K562 (cell line): Measurements from ENCODE around the gene SMIM10. TPM values are rescaled to one million over a fixed set of nuclear protein-coding genes. Genes with fewer than 3 reads are reported as not detected.

Experiments used
- ATF1 ChIP-seq, 2 experiments: fragments of 450-650 bp in 1 of 2; IDR thresholded peaks; 2 replicates each; pipeline ENCODE4 v1.6.1; 2016; ENCODE audit warnings: missing compliant biosample characterization in 1 of 2, missing genetic modification characterization in 1 of 2
- CXXC5 ChIP-seq: fragments of 250-450 bp; sonication (Bioruptor Pico); IDR thresholded peaks from 2 replicates; pipeline ENCODE4 v1.8.0; 2022; ENCODE audit warnings: inconsistent platforms, mild to moderate bottlenecking, moderate library complexity
- DNMT1 ChIP-seq: fragments of 450-650 bp; IDR thresholded peaks from 2 replicates; pipeline ENCODE4 v1.6.1; 2016; ENCODE audit warnings: antibody characterized with exemption, mild to moderate bottlenecking
- ELF2 ChIP-seq: fragments of 250-450 bp; sonication (Bioruptor Pico); IDR thresholded peaks from 2 replicates; pipeline ENCODE4 v1.5.0; 2021; ENCODE audit warnings: mild to moderate bottlenecking
- ETV1 ChIP-seq: fragments of 450-650 bp; conservative IDR thresholded peaks from 2 replicates; pipeline ENCODE4 v1.6.1; 2016; ENCODE audit warnings: missing genetic modification characterization, control low read depth, low read depth, missing compliant biosample characterization
- GABPA ChIP-seq: fragments of 200-800 bp; sonication (Bioruptor generic); conservative IDR thresholded peaks from 2 replicates; pipeline ENCODE4 v1.6.1; 2016; ENCODE audit warnings: low read depth, missing genetic modification characterization, missing compliant biosample characterization
- HNRNPLL ChIP-seq: fragments of 200-400 bp; formaldehyde crosslinking; IDR thresholded peaks from 2 replicates; pipeline ENCODE4 v1.6.1; 2017; ENCODE audit warnings: low read length, low read depth, mild to moderate bottlenecking; ENCODE audit not compliant: poor library complexity, severe bottlenecking
- JUNB ChIP-seq: fragments of 450-650 bp; formaldehyde crosslinking; conservative IDR thresholded peaks from 2 replicates; pipeline ENCODE4 v1.4.0; 2020; ENCODE audit warnings: mild to moderate bottlenecking
- NFIC ChIP-seq: fragments of 450-650 bp; IDR thresholded peaks from 2 replicates; pipeline ENCODE4 v1.6.1; 2017; ENCODE audit warnings: mild to moderate bottlenecking, inconsistent platforms
- SAP30 ChIP-seq: fragments of 200-600 bp; sonication (generic); IDR thresholded peaks from 2 replicates; pipeline ENCODE4 v1.6.1; 2012; ENCODE audit warnings: borderline replicate concordance, low read depth, mild to moderate bottlenecking, moderate library complexity, low read length, control low read depth, inconsistent platforms; ENCODE audit not compliant: insufficient read depth, poor library complexity, severe bottlenecking
- SOX6 ChIP-seq: fragments of 450-650 bp; IDR thresholded peaks from 2 replicates; pipeline ENCODE4 v1.6.1; 2014; ENCODE audit warnings: mild to moderate bottlenecking
- WHSC1 ChIP-seq: IDR thresholded peaks from one replicate; pipeline ENCODE4 v1.6.1; 2012; ENCODE audit warnings: low read length, control low read depth, inconsistent platforms
- XRCC3 ChIP-seq: fragments of 450-650 bp; IDR thresholded peaks from 2 replicates; pipeline ENCODE4 v1.6.1; 2017; ENCODE audit warnings: mild to moderate bottlenecking, moderate library complexity
- ZNF77 ChIP-seq: fragments of 250-450 bp; sonication (Bioruptor Pico); IDR thresholded peaks from 2 replicates; pipeline ENCODE4 v1.5.0; 2020
- polyA plus RNA-seq, 8 experiments: library from polyadenylated mRNA; depleted of rRNA in 4 of 8; stranded (reverse) in 5 of 8; unstranded in 3 of 8; fragments of >200 nt; fragmentation: Nextera tagmentation in 2 of 8; fragmentation: Illumina TruSeq in 1 of 8; extraction: Ambion mirVana in 2 of 8; extraction: Trizol in 1 of 8; gene quantifications; 2 replicates each; pipeline versions ENCODE4 v1.2.1 to v1.2.3, GENCODE V29; 2011 to 2014; ENCODE audit warnings: inconsistent platforms in 1 of 8, missing spikeins in 1 of 8
- total RNA-seq, 7 experiments: library from RNA; depleted of rRNA in 6 of 7; stranded (reverse); fragments of >200 nt in 6 of 7; fragmentation: Illumina TruSeq in 2 of 7; extraction: Trizol in 2 of 7; gene quantifications; 2 replicates each; pipeline versions ENCODE4 v1.2.1 to v1.2.3, GENCODE V29; 2011 to 2021; ENCODE audit warnings: low replicate concordance in 1 of 7
- TF ChIP-seq, protein P1 (sequence below), 2 experiments: fragments of 450-650 bp in 1 of 2; sonication (generic) in 1 of 2; formaldehyde crosslinking in 1 of 2; IDR thresholded peaks in 1 of 2; conservative IDR thresholded peaks in 1 of 2; 2 replicates each; pipeline versions ENCODE4 v1.6.1 to v1.8.1; 2016 to 2023; ENCODE audit warnings: mild to moderate bottlenecking in 2 of 2, moderate library complexity in 2 of 2, inconsistent platforms in 1 of 2, missing genetic modification reagents in 1 of 2
- TF ChIP-seq, protein P2 (sequence below): fragments of 450-650 bp; IDR thresholded peaks from 2 replicates; pipeline ENCODE4 v1.6.1; 2016; ENCODE audit warnings: mild to moderate bottlenecking, moderate library complexity

Gene SMIM10
- total and polyA plus RNA-seq, 9 of the 15 experiments (the other 6 are each of a cell fraction or from before 2014, with no cell fraction given): 2.1 to 25.3 (median 16.4) TPM

GRCh38 chrX:134990801-134991481 lies at the start of gene SMIM10 (continued):
- TF ChIP-seq HNRNPLL: peak; percentile 27
- TF ChIP-seq ATF1 (CRISPR knock-in tag; IDR thresholded peaks at IDR 0.05): no peak
- TF ChIP-seq ATF1 (tag; IDR thresholded peaks at IDR 0.05): peak; percentile 54; the same call in 1 of the 2 replicates
- no peak for TF ChIP-seq WHSC1
- peak; percentile 52; the same call in 1 of the 2 replicates for TF ChIP-seq SOX6
- TF ChIP-seq, protein P1, sequence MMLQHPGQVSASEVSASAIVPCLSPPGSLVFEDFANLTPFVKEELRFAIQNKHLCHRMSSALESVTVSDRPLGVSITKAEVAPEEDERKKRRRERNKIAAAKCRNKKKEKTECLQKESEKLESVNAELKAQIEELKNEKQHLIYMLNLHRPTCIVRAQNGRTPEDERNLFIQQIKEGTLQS (IDR thresholded peaks at IDR 0.05): peak; percentile 57
- TF ChIP-seq, protein P1 (CRISPR knock-in tag; conservative IDR thresholded peaks at IDR 0.05): no peak
- TF ChIP-seq NFIC: peak; percentile 99
- peak; percentile 76 for TF ChIP-seq CXXC5
- TF ChIP-seq DNMT1: no peak
- no peak for TF ChIP-seq JUNB (CRISPR knock-in tag)
- TF ChIP-seq, protein P2, sequence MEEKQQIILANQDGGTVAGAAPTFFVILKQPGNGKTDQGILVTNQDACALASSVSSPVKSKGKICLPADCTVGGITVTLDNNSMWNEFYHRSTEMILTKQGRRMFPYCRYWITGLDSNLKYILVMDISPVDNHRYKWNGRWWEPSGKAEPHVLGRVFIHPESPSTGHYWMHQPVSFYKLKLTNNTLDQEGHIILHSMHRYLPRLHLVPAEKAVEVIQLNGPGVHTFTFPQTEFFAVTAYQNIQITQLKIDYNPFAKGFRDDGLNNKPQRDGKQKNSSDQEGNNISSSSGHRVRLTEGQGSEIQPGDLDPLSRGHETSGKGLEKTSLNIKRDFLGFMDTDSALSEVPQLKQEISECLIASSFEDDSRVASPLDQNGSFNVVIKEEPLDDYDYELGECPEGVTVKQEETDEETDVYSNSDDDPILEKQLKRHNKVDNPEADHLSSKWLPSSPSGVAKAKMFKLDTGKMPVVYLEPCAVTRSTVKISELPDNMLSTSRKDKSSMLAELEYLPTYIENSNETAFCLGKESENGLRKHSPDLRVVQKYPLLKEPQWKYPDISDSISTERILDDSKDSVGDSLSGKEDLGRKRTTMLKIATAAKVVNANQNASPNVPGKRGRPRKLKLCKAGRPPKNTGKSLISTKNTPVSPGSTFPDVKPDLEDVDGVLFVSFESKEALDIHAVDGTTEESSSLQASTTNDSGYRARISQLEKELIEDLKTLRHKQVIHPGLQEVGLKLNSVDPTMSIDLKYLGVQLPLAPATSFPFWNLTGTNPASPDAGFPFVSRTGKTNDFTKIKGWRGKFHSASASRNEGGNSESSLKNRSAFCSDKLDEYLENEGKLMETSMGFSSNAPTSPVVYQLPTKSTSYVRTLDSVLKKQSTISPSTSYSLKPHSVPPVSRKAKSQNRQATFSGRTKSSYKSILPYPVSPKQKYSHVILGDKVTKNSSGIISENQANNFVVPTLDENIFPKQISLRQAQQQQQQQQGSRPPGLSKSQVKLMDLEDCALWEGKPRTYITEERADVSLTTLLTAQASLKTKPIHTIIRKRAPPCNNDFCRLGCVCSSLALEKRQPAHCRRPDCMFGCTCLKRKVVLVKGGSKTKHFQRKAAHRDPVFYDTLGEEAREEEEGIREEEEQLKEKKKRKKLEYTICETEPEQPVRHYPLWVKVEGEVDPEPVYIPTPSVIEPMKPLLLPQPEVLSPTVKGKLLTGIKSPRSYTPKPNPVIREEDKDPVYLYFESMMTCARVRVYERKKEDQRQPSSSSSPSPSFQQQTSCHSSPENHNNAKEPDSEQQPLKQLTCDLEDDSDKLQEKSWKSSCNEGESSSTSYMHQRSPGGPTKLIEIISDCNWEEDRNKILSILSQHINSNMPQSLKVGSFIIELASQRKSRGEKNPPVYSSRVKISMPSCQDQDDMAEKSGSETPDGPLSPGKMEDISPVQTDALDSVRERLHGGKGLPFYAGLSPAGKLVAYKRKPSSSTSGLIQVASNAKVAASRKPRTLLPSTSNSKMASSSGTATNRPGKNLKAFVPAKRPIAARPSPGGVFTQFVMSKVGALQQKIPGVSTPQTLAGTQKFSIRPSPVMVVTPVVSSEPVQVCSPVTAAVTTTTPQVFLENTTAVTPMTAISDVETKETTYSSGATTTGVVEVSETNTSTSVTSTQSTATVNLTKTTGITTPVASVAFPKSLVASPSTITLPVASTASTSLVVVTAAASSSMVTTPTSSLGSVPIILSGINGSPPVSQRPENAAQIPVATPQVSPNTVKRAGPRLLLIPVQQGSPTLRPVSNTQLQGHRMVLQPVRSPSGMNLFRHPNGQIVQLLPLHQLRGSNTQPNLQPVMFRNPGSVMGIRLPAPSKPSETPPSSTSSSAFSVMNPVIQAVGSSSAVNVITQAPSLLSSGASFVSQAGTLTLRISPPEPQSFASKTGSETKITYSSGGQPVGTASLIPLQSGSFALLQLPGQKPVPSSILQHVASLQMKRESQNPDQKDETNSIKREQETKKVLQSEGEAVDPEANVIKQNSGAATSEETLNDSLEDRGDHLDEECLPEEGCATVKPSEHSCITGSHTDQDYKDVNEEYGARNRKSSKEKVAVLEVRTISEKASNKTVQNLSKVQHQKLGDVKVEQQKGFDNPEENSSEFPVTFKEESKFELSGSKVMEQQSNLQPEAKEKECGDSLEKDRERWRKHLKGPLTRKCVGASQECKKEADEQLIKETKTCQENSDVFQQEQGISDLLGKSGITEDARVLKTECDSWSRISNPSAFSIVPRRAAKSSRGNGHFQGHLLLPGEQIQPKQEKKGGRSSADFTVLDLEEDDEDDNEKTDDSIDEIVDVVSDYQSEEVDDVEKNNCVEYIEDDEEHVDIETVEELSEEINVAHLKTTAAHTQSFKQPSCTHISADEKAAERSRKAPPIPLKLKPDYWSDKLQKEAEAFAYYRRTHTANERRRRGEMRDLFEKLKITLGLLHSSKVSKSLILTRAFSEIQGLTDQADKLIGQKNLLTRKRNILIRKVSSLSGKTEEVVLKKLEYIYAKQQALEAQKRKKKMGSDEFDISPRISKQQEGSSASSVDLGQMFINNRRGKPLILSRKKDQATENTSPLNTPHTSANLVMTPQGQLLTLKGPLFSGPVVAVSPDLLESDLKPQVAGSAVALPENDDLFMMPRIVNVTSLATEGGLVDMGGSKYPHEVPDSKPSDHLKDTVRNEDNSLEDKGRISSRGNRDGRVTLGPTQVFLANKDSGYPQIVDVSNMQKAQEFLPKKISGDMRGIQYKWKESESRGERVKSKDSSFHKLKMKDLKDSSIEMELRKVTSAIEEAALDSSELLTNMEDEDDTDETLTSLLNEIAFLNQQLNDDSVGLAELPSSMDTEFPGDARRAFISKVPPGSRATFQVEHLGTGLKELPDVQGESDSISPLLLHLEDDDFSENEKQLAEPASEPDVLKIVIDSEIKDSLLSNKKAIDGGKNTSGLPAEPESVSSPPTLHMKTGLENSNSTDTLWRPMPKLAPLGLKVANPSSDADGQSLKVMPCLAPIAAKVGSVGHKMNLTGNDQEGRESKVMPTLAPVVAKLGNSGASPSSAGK: peak; percentile 96
- TF ChIP-seq XRCC3: no peak
- peak; percentile 54; the same call in 1 of the 2 replicates for TF ChIP-seq GABPA (tag)
- TF ChIP-seq ELF2 (CRISPR knock-in tag): peak; percentile 62; the same call in 1 of the 2 replicates
- TF ChIP-seq ETV1: peak; percentile 67
- TF ChIP-seq SAP30: peak; percentile 38
- no peak for TF ChIP-seq ZNF77 (CRISPR knock-in tag)
